IPS-NIHi11 (cell line): ENCODE measurements around the gene VWF.

ENCODE experiments used
- DNase-seq: peaks from one replicate; pipeline ENCODE4 v3.0.0; 2012; ENCODE audit warnings: mixed read lengths, low spot score

VWF gene

GRCh38 chr12:5947006-5947405 lies 177.5 kb downstream of the VWF start:
- DNase-seq = no peak

- DNase-seq = no peak
Measured at GRCh38 chr12:5946388-5946787, 178.1 kb downstream of the VWF start.

DNA sequence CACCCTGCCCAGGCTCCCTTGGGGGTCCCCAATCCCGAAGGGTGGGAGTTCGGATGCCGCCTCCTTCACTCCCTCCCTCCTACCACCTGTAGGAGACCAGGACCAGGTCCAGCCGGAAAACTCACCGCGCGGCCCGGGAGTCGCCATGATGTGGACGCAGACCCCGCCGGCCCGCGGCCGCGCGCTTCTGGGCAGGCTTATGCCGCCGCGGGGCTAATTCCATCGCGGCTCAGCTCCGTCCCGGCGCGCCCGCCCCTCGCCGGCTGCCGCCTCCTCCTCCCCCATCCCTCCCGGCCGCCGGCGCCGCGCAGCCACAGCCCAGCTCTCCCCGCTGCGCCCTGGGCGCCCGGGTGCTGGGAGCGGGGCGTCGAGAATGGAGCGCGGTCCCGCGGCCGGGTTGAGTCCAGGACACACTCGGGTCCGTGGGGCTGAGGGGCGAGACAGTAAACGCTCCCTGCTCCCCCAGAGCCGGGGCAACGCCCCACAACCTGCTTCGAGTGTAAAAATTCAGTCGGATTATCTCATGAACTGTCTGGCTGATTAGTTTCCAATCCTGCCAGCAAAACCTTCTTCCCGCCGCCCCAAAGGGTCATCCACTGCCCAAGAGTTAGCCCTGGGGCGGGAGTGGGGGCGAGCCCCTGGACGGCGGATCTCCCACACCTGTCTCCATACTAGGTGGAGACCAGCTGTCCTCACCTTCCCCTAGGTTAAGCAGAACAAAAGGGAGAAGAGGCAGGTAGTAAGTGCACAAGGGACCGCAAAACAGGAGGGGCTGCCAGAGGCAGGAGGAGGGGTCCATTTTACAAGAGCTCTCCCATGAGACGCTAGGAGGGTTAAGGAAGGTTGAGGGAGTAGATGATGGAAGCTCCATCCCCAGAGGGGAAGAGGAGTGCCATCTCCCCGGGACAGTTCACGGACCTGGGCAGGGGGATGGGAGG lies 179.1 kb downstream of the VWF start, which contains the start of gene ANO2:
Gene ANO2, minus strand, starts transcription at position 189 of the 938 bp plus-strand sequence. Its CDS starts 42 bp downstream, at position 147.
- DNase-seq = peak; percentile 88

GRCh38 chr12:5944688-5945070 lies 179.8 kb downstream of the VWF start:
- peak; percentile 46 for DNase-seq

DNA sequence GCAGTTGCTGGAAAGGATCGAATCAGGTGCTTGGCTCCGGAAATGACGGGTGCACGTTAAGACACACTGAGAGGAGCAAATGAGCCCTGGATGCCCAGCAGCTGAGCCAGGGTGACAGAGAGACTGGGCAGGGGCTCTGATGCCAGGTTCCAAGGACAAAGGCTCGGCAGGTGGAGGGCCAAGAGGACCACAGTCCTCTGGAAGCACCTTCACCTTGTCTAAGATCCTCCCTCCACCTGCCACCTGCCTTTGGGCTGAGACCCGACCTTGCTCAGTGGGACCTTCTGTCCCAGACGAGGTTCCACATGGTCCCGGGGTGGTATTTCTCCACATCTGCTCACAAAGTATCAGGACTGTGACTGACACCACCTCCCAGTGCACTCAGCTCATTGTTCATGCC lies 180.4 kb downstream of the VWF start:
- DNase-seq = no peak

GRCh38 chr12:5941907-5942306 lies 182.6 kb downstream of the VWF start:
- no peak for DNase-seq

GRCh38 chr12:5927732-5928516 lies 196.5 kb downstream of the VWF start:
- DNase-seq = no peak

- DNase-seq = no peak
Measured at GRCh38 chr12:5925646-5926045, 198.8 kb downstream of the VWF start.

GRCh38 chr12:5924342-5924741 lies 200.1 kb downstream of the VWF start:
- DNase-seq = no peak

DNA sequence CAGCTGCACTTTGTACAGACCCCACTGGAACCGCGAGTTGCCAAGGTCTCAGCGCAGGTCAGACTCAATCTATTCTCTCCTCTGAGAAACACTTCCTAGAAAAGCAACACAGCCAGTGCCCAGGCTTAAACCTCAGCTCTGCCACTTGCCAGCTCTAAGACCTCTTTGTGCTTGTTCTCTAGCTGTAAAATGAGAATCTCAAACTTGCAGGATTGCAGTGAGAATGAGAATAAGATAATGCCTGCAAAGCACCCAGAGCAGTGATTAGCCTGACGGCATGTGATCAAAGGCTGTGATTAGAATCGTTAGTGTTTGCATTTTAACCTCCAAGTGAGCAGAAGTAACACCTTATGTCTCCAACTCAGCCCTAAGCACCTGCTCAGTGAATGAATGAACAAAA lies 200.7 kb downstream of the VWF start:
- no peak for DNase-seq

DNA sequence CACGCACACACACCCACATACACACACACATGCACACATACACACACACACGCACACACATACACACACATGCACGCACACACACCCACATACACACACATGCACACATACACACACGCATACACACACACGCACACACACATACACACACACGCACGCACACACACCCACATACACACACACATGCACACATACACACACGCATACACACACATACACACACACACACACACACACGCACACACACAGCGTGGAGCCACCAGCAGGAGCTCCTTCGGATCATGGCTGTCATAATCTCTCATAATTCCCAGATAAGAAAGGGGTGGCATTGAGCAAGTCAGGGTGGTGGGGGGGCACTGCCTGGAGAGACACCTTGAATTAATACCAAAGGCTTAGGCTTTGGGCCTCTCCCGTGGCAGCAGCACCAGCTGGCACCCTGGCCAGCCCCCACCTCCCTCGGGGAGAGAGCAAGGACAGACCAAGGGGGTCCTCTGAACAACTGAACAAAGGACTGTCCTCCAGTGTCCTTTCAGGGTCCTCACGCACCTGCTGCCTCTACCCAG lies 201.3 kb downstream of the VWF start:
- no peak for DNase-seq

GRCh38 chr12:5921966-5922899 lies 202.2 kb downstream of the VWF start:
- no peak for DNase-seq

- no peak for DNase-seq
Measured at GRCh38 chr12:5921027-5921909, 203.2 kb downstream of the VWF start.

- no peak for DNase-seq
Measured at GRCh38 chr12:5916785-5917290, 207.6 kb downstream of the VWF start.

GRCh38 chr12:5915511-5915910 lies 209.0 kb downstream of the VWF start:
- DNase-seq = no peak

- DNase-seq = no peak
Measured at GRCh38 chr12:5914387-5915149, 209.9 kb downstream of the VWF start.

GRCh38 chr12:5913387-5913786 lies 211.1 kb downstream of the VWF start:
- DNase-seq = no peak

DNA sequence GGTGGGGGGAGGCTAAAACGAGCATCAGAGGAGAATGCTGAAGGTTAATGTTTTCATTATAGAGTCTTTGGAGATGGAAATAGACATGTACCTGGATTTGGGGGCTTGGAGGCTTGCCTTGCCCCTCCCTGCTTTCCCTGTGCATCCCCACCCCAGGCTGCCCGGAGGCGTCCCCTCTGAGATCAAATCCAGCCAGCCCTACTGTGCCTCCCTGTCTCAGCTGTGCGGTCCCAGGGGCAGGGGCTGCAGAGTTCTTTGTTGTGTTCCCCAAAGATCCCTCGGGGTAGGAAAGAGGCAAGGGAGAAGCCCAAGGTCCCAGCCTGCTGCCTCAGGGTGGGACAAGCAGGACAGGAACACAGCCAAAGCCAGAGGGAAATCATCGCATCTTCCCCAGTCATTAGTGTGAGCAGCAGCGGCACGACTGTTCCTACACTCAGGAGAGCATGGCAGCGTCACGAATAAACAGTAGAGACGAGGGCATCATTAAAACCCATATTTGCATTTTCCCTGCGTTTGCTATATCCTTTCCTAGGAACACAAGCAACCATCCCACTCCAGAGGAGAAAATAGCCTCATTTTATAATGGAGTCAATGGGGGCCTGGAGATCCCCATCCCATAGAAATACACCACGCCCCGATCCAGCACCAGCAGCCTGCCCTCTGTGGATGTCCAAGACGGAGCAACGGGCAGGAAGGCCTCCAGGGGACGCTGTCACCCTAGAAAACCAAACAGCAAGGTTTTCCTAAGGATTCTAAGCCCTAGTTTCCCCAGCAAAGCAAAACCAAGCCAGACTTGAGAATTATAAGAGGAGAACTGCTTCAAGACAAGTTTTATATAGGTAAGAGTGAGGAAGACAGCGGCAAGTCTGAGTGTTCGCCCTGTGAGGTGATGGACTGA lies 211.8 kb downstream of the VWF start:
- peak; percentile 78 for DNase-seq
